Activated gamma-delta T cell treated with Interleukin-2 at 50 U/mL for 16 hours (primary cell): ENCODE results near the gene ERG.

Experiments used
- DNase-seq: peaks from one replicate; pipeline ENCODE4 v3.0.0-alpha.2; 2020

The ERG gene, protein sequence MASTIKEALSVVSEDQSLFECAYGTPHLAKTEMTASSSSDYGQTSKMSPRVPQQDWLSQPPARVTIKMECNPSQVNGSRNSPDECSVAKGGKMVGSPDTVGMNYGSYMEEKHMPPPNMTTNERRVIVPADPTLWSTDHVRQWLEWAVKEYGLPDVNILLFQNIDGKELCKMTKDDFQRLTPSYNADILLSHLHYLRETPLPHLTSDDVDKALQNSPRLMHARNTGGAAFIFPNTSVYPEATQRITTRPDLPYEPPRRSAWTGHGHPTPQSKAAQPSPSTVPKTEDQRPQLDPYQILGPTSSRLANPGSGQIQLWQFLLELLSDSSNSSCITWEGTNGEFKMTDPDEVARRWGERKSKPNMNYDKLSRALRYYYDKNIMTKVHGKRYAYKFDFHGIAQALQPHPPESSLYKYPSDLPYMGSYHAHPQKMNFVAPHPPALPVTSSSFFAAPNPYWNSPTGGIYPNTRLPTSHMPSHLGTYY

DNA sequence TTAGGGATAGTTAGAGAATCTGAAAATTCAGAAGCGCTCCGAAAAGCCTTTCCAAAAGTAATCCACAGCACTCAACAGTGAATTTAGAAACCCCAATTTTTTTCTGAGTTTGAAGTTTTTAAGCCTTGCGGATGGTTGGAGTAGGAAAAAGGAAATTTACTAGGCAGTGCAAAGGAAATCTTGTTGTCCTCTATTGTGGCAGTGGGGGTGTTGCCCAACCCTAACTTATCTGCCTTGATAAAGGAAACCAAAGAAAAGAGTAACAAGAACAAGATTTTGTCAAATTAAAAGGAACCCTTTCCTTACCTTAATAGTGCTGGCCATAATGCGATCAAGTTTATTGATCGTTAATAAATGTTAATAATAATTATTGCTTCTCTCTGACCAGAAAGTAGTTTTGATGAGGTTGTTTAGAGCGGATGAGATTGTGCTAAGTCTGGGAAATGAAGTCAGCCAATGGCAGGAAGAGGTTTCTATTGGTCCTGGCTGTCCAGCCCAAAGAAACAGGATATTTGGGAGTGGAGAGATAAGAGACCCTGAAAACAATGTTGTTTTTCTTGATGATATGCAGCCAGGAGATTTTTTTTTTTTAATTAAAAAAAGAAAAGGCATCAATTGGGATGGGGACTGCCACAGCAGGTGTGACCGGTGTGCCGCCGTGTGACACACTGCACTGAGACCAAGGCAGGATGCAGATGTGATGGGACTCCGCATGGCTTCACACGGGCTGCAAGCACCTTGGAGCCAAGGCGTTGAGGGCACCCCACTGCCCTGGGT, at the start of gene ERG:
Gene ERG (minus strand): TSS at position 421 of the 777 bp plus-strand sequence. CDS start 97 bp downstream, at position 324.
- no peak for DNase-seq

DNA sequence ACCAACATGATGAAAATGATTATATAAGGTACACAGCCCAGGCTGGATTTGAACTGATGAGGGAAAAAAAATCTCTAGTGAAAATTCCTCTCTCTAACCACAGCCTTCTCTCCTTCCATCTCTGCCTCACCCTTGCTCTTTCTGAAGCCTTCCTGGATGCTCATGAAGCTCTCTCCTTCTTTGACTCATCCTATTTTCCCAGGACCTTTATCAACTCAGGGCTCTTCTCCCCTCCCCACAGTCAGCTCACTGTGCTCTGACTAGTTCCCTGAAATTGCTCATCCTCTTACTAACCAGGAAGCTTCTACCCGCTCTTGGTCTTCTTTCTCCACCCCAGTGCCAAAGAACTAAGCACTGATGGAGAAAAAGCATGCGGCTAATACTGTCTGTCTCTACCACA, 46.4 kb upstream of the ERG start:
- no peak for DNase-seq

DNA sequence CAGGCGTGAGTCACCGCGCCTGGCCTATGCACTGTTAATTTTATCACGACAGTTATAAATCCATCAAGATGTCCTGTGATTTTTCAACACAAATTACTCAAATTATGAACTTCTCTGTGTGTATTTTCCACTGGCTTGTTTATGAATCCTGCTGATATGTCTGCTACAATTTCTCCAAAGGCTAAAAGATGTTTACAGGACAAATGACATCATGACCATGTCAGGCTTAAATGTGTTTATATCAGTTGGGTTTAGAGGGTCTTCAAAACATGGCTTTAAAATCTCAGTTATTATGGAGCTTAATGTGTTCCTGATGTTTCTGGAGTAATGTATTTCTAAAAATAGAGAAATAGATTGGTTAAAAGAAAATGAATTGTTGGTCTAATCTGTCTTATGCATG, 44.0 kb upstream of the ERG start:
- DNase-seq, result no peak

DNA sequence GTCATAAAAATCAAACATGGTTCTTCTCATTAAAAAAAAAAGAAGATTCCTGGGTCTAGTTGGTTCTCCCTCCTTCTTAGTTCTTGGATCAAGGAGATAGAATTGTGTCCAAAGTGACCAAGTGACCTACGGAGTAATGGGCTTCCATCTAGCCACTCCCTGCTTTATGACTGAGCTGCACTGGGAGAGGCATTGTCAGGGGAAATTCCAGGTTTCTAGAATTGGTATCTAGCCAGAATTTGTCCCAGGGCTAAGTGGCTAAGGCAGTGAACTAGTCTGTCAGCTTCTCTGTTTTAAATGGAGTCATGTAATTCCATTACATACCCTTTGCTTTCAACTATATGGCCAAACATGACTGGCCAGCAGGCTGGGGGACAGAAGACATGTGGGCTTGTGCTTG, 40.1 kb upstream of the ERG start:
- no peak for DNase-seq

DNA sequence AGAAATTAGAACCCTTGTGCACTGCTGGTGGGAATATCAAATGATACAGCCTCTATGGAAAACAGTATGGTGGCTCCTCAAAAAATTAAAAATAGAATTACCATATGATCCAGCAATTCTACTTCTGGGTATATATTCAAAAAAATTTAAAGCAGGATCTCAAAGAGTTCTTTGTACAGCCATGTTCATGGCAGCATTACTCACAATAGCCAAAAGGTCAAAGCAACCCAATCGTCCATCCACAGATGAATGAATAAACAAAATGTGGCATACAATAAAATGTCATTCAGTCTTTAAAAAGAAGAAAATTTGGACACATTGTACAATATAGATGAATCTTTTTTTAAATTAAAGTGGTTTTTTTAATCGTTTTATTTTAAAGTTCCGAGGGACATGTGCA, 36.3 kb upstream of the ERG start:
- no peak for DNase-seq

DNA sequence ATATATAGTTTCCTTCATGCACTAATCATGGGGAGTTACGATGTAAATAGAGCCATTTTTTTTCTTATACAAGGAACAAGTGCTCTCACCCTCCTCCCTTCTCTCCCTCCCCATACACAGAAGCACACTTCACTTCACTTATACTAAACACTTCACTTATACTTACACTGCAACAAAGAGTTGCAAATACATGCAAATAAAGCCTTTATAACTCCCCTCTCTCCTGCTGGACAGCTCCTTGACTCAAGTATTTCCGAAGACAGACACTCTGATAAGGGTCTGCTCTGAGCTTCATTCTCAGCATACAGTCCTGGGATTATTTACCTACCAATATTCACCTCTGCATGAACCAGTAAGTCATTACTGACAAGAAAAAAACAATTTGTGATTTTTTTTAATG, 35.6 kb upstream of the ERG start:
- no peak for DNase-seq

DNA sequence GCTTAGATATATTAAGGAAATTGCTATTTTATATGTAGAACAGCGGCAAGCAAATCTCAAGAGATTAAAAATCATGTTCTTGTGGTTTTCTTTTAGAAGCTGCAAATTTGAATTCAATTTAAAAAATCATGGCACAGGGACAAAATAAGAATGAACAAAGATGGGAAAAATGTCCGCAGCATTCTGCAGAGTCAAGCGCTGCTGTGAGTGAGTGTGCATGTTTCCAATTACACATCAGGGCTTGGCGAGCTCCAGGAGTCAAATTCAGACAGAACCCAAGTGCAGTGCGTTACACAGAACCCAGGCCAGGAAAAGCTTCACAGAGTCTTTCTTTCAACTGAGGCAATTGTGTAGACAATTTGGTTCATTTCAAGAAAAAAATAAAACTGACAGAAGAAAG, 33.3 kb upstream of the ERG start:
- no peak for DNase-seq

DNA sequence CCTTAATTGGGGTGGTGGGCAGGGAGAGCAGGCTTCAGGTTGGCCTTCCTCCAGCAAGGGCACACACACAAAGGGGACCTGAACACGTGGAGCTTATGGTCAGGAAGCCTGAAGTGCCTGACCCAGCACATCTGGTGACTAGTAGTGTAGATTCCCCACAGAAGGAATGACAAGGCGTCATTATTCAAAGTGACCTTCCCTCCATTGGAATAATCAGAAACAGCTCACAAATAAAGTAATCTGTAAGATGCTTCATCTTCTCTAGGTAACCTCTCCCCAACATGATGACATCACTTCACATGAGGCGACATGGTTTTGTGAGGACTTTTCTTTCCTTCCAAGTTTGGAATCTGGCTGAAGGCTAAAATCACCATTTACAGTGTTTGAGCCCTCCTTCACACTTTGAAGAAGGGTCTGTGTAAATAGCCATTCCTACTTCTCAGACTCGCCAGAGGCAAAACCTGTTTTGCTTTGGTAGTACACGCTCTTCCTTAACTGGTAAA, 32.8 kb upstream of the ERG start:
- no peak for DNase-seq

DNA sequence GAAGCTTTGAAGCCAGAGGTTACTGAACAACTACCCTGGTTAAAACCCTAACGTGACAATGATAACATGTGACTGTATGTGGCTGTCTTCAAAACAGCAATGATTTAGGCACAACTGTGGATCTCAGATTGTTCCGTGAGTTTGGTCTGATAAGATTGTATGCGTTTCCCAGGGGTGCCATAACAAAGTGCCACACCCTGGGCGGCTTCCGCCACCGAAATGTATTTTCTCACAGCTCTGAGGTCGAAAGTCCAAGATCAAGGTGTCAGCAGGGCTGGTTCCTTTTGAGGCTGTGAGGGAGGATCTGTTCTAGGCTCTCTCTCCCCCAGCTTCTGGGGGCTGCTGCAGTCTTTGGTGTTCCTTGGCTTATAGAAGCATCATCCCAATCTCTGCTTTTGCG, 29.5 kb upstream of the ERG start:
- DNase-seq, result no peak

DNA sequence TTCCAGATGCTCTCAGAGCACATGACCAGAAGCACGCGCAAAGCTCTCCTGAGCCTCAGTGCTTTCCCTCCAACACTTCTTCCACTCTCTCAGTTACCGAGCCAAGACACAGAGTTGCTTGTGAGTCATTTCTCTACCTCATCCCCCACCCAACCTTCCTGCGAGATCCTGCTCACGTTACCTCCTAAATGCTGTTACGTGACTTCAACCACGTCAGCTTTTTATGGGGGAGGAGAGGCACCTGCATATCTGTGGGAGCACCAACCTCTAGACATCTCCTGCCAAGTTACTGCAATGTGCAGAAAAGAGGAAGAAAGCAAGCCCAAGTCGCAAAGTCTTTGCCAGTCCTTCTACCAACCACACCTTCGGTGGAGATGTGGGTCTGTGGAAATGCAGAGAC, 27.2 kb upstream of the ERG start:
- no peak for DNase-seq

DNA sequence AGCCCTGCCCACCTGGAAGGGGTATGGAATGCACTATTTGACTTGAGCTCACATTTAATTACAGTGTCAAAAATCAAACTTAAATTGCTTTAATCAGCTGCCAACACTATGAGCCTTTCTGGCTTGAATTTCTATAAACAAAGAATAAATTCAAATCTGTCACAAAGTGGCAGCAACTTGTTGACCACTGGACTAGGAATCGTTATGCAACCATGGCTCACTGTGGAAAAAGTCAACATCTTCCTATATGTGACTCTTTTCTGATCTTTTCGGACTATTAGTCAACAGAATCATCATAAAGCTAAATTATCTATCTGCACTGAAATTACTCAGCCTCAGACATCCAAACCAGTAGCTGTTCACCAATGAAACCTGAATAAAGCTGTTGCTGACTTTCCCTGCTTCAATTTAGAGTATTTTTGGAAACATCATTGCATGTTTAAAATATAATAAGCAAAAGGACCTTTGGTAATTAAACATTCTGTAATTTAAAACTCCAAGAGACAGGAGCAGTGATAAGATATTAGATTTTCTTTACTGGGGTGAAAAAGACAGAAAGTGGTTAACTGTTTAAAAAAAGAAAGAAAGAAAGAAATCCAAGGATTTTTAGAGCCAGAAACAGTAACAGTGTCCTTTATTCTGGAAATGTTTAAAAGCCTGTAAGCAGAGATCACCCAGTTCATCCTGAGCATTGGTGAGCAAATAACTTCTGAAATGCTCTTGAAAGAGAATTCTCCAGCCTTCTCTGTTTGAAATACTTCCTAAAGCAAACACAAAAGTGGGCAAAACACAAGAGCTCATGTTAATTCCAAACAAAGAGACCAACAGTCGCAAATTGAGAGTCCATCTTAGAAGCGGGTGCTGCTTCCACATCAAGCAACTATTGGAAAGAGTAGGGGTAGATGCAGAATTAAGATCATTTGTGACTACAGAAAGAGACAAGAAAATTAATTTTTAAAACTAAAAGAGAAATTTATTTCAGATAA, 26.2 kb upstream of the ERG start:
- DNase-seq, result no peak

DNA sequence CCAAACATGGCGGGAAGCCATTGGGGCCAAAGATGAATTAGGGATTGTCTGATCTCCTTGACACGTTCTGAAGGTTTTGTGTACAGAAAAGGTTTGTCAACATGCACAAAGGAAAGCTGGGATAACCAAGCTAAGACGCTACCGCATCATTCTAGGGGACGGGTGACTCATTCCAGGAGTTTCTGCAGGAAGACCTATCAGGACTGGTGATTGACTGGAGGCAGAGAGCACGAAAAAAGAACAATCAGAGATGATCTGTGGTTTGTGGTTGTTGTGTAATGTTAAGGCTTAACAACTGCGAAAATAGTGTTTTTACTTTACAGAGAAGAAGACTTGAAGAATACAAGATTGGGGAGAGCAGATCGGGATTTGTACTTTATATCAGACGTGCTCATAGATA, 22.2 kb upstream of the ERG start:
- DNase-seq, result no peak

DNA sequence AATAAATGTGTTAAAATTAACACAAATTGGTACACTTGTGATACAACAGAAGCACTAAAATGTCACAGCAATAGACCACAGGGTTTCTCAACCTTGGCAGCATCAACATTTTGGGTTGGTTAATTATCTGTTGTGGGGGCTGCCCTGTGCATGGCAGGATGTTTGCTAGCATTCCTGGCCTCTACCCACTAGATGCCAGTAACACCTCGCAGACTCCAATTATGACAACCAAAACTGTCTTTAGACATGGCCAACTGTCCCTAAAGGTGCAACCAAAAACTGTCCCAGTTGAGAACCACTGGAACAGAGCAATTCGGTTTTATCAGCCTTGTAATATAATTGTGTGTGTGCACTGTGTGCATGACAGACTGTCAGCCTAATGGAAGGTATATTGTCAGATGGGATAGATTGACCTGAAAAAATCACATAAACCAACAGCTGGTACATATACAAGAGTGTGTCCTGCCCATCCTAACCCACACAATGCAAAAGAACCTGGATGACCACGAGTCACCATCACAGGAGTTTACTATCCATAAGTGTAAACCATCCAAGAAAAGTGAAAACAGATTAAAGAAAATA, 13.5 kb upstream of the ERG start:
- no peak for DNase-seq

DNA sequence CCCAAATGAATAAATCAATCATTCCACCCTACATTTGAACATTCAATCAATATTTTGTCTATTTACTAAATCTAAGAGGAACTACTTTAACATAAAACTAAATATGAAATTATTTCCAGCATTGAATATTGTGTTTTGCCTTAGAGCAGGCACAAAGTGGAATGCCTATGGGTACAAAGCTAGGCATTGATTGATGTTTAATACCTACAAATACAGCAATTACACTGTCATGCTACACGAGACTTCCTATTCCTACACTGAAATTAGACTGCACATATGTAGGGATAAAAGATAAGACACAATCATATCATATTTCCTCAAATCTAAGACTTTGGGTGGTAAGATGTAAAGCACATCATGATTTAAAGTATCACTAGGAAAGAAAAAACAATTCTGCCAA, 12.9 kb upstream of the ERG start:
- DNase-seq, result no peak

DNA sequence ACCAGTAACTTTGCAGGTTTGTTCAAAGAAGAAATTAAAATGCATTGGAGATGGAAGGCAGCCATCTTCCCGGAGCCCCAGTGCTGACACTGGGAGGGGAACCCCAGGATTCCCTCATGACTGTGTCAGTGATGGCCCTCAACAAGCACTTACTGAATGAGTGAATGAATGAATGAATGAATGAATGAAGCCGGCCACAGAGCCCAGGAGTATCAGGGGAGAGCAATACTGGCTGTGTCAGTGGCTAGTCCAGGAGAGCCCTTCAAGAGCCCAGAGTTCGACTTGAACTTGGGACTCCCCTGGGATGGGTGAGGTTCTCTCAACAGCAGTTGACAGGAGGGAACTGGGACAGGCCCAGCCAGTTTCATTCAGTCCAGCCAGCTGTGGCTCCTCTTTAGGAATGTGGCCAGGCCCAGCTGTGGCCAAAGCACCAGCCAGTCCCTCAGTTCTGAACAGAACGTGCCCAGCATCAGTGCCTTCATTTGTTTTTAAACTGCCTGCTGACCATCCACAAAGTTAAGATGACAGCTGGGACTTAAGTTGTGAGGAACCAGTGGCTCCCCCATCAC, 9.2 kb upstream of the ERG start:
- DNase-seq, result no peak

DNA sequence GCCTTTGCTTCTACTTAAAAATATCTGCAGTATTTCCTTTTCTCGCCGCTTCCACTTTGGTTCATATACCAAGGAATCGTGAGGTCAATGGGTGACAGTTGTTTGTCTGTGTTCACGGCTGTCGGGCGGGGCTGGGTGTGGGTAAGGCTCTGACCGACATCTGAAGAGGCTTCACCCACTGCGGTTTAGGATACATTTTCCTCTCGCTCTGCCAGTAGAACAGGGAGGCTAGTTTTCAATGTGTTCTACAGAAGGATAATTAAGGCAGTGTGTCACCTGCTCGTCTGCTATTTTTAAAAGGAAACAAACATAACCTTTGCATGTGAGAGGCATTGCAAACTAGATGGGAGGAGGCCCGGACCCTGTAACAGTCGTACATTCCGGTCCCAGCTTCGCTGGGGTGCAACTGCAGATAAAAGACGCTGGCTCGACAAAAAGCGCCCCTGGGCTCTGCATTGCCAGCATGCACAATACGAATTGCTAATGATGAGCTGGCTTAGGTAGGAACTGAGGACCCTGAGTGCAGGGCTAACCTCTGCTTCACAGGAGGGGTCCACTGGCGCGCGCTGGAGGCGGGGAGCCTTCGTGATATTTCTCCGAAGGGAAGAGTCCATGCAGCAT, 8.5 kb upstream of the ERG start:
- DNase-seq, result no peak

DNA sequence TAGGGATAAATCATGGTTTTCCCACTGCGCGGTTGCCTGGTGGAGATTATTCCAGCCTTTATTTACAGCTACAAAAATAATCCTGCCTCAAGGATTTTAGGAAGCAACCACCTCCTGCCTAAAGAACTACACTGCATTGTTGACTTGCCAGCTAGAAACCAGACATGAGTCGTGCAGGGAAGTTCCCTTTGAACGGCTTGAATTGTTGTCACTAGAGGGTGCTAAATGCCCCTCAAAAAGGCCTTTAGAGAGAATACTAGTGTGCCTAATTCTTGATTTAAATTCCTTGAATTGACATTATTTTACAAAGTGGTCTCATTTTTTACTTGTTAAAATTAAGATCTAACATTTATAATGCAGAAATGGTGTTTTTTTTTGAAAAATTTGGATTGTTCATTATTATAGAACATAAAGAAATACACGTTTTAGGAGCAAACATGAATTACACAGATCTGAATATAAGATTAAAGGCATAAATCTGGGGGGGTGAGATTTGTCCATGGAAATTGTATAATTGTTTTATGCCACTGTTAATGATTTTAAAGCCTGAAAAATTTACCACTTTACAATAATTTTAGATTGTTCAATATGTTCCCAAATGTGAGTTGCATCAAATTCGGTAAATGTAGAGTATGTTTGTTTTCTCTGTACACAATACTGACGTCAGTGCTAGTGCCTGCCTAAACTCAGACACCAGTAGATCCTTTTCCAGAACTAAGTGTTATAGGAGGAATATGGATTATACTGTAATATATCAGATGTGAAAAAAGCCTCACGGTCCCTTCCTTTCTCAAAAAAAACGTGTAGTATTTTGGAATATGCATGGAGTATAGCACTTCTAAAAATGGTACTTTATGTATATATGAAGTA, 7.6 kb upstream of the ERG start:
- DNase-seq, result no peak

DNA sequence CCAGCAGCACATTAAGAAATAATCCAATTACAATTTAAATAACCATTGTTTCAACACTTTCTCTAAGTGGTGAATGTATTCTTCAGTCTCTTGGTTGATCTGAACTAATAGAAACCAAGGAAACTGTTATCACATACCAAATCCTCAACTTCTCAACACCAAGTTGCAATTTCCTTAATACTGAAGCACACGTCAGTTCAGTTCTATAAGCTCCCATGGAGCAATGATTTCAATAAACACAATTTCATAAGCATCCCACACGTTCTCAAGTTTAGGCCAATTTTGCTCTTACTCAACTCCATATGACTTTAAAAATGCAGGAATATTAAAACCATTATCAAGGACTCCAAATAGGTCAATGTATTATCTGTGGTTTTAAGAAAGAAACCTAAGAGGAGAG, 5.8 kb upstream of the ERG start:
- no peak for DNase-seq

DNA sequence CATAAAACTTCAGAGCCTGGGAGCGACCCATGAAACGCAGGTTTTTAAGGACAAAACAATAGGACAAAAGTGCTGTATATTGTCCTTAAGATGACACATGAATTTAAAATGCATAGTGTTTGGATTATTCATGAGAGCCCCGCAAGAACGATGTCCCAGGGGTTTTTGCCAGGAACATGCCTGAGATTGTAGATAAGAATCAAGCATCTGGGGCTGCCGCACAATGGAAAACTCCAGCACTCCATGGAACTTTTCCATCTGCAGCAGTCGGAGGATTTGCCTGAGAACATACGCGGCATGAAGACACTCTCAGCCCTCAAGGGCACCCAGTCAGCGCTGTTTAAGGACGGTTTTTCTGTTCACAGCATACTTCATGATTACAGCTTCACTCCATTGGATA, 5.3 kb upstream of the ERG start:
- no peak for DNase-seq

DNA sequence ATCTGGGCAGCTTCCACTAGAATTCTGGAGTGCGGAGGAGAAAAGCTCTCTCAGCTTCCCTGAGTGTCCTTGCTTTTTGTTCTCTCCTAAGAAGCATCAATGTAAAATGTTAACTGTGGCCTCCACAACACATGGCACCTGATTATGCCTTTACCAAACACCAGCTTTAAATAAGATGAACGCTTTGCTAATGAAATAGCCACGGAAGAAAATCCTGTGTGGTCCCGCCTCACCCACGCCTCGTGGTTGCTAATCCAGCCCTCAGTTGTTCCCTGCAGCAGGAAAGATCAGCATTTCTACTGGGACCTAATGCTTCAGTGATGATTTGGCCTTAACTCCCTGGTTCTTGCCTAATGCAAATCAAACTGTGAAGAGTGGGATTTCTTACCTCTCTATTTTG, 1.8 kb upstream of the ERG start:
- DNase-seq, result no peak

DNA sequence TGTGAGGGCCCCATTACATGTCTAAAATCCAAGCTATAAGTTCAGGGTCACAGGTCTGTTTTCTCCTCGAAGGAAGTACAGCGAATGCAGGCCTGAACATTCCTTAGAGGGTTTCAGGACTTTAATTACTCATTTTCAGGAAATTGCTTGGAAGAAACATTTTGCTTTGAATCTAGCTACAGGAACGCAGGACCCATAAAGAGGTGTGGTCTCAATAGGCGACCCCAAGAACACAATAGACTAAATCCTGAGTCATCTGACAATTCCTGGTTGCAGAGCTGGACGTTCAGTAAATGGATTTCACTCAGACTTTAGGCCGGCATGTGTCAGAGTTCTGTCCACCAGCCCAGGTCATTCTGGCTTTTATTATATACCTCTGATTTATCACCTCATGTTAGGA, 1.0 kb upstream of the ERG start:
- no peak for DNase-seq
